CD4-positive, alpha-beta T cell treated with Interleukin-4 for 4 hours (primary cell): Measurements from ENCODE around the gene RNF38.
A peak's percentile ranks its signal among the peaks of the same experiment; 100 is the strongest.
"Not testable (repeated sequence)": the region's sequence is repeated elsewhere in the genome, so short reads cannot be mapped to it uniquely, and the experiment has no call there.

Source experiments
- DNase-seq: peaks from one replicate; pipeline ENCODE4 v3.0.0-alpha.2; 2020

The RNF38 gene

DNA sequence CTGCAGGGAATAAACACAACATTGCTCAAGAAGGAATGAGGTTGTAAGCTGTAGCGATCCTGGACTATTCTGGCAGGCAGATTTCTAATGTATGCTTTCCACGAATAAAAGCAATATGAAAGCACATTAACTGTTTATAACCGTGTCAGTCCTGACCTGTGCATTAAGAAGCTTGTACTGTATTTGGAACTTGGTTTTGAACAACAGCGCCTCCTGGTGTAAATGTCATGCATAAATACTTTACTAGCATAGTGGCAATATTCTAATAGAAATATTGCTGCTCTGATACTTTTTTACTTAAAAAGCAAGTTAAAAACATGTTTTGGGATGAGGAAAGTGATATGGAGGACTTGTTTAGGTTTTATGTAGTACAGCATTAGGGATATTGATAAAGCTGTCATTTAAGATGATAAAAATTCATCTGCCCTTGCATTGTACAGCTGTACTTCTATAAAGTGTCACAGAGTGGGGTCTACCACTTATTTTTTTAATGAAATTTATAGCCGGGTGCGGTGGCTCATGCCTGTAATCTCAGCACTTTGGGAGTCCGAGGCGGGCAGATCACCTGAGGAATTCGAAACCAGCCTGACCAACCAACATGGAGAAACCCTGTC is 71.2 kb downstream of the RNF38 start:
- peak; percentile 62 for DNase-seq

DNA sequence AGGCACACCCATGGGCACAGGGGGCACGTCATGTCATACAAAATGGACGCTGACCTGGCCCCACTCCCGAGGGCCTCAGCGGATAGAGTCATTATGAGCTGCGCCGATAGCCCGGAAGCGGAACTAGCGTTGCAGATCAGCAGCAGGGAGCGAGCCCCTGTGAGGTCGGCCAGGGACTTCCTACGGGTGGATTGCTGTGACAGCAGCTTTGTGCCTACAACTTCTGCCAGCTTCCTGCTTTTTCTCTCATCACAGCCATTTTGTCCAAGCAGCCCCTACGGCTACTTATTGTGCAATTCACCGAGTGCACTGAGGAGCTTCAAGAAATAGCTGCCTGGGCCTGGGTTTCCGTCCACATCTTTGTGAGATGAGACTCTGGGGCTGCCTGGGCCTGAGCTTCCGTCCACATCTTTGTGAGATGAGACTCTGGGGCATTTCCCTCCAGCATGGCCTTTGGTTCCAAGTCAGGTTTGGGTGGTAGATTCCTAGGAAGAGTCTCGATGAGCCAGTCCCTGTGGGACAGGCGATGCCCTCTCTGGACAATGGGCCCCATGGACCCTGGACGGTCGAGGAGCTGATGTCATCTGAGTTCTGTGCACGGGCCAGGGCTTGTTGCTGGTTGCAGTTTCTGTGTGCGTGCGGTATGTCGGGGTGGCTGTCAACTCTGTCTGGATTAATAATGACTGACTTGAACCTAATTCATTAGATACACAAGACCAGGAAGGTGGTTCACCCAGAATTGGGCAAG is 74.8 kb downstream of the RNF38 start:
- no peak for DNase-seq

DNA sequence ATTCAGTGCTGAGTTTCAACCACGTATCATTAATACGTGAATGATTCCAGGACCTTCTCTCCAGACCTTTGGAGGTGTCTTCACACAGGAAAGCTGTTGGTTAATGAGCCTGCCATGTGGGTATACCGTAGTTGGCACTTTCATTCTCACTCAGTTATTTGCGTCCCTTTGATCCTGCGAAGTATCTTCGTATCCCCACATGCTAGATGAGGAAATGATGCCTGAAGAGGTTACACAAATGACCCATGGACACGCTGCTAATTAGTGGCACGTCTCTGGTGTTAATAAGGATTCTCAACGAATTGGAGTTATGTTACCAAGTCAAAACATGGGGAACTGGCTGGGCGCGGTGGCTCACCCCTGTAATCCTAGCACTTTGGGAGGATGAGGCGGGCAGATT is 76.1 kb downstream of the RNF38 start:
- DNase-seq: no peak

DNA sequence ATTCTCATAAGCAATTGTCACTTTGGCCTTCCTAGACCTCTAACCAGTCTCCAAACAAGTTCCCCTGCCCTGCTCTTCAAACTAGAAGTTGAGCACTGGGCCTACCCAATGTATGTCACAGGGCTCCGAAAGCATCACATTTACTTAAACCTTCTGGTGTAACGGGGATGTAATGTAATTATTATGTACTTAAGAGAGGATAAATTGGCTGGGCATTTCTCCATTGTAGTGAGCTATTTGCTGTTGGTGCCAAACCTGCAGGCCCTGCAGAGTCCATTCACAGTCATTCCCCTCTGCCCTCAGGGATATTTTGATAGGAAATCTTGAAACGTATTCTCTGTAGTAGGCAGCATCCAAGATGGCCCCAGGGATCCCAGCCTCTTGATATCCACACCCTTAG is 77.6 kb downstream of the RNF38 start:
- no peak for DNase-seq

DNA sequence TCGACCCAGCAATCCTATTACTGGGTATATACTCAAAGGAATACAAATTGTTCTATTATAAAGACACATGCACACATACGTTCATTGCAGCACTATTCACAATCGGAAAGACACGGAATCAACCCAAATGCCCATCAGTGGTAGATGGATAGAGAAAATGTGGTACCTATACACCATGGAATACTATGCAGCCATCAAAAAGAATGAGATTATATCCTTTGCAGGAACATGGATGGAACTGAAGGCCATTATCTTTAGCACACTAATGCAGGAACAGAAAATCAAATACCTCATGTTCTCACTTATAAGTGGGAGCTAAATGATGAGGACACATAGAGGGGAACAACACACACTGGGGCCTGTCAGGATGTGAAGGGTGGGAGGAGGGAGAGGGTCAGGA is 78.2 kb downstream of the RNF38 start:
- DNase-seq: not testable (repeated sequence)

DNA sequence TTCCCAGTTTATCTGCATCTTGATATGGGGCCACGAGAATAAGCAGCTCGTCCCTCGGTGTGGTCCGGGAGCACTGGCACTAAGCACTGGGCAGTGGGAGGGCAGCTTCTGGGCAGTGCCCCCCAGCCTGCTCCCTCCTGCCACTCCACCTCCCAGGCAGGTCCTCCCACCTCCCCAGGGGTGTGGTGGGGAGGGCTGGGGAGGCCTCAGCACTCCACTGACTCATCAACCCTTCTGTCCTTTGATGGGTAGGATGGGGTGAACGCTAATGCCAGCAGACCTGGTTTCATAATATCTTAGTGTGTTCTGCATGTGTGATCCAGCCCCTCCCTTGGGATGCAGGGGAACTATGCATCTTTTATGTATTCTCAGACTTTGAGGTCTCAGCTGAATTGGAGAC is 79.6 kb downstream of the RNF38 start:
- DNase-seq: no peak

DNA sequence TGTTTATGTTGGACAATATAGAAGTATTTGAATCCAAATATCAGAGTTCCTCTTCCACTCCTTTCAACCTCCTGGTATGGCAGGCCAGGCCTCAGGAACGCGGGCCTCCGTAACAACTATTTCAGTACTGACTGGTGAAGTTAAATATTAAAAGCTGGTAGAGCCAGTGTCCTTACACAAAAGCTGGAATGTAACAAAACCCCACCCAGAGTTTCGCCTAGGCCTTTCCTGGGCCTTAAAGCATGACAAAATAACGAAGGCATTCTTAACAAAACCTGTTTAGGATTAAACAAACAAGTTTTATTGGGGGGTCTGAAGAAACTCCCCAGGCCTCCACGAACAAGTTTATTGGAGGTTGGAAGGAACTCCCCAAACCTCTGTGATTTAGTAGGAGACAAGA is 80.3 kb downstream of the RNF38 start:
- no peak for DNase-seq

DNA sequence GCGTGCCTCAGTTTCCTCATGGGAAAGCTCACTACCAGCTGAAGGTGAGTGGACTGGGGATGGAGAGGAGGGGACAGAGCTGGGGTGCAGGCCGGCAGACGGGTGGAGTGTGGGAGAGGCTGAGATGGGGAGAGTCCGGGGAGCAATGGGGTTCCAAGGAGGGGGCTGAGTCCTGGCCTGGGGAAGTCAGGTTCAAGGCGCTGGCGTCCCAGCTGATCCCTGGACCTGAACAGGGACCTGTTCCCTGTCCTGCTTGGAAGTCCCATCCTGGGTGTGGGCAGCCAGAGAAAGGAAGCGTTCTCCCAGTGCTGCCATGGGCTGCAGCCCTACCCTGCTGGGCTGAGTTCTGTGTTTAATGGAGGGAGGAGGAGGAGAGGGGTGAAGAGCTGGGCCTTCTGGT is 80.9 kb downstream of the RNF38 start:
- DNase-seq: no peak

DNA sequence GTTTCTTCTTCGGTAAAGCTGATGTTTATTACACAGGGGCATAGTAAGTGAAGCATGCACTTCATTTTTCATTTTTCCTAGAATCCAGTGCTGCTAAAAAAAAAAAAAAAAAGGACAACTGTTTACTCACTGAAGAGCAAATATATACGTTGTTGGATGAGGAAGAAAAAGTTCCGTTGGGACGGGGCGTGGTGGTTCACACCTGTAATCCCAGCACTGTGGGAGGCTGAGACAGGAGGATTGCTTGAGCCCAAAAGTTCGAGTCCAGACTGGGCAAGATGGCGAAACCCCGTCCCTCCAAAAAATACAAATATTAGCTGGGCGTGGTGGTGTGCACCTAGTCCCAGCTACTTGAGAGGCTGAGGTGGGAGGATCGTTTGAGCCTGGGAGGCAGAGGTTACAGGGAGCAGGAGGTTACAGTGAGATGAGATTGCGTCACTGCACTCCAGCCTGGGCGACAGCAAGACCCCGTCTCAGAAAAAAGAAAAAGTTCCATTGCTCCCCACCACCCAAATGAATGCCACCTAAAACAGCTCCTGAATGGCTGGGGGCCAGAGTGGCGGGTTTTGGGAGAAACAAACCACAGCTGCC is 81.8 kb downstream of the RNF38 start:
- no peak for DNase-seq

DNA sequence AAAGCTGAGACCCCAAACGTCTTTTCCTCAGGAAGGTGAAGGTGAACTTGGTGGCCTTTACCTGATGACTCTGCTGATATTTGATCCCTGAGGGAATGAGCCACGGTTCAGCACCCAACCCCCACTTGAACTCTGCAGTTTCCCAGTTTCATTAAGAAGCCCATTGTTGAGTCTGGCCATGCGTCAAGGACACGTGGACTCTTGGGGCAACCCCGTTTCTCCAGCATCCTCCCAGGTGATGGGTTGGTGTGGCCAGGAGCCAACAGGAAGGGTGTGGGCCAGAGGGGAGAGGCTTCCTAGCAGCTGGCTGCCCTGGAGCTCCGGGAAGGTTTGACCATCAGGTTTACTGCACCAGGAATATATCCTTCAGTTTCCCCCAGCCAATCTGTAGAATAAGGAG is 82.3 kb downstream of the RNF38 start:
- DNase-seq: no peak

DNA sequence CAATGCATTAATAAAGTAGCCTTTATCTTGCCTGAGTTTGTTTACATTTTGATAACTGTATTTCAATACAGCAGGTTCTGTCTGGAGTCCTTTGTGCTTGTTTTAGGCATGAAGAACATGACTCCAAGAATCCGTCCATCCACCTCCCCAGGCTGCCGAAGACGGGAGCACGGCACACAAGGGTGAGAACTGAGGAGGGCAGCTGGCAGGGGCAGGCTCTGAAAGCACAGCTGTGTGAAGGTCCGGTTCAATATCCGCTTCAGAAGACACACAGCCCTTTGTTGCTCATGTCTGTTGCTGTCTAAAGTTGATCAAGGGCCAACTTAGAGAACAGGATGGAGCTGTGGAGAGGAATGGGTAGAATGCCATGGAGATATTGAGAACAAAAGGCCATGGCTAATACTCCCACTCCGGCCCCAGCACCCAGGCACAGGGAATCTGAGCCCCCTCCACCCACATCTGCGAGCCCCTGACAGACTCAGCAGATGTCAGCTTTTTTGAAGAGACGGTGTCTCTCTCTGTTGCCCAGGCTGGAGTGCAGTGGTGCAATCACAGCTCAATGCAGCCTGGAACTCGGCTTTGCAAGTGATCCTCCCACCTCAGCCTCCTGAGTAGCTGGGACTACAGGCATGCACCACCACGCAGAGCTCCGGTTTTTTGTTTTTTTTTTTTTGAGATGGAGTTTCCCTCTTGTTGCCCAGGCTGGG is 83.3 kb downstream of the RNF38 start:
- no peak for DNase-seq

DNA sequence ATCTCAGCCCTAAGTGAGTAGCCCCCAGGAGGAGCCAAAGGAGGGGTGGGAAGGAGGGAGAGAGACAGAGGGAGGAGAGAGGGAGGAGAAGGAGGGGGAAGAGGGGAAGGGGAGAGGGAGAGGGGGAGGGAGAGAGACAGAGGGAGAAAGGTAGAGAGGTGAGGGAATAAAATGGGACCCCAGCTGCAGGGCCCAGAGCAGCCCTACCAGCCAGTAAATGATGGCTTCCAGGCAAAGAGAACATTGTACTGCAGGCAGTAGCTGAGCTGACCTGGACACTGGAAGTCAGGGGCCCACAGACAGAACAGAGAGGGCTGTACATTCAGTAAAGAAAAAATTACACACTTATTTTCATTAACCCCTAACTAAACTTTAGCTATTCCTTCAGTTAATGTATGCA is 84.0 kb downstream of the RNF38 start:
- DNase-seq: no peak

DNA sequence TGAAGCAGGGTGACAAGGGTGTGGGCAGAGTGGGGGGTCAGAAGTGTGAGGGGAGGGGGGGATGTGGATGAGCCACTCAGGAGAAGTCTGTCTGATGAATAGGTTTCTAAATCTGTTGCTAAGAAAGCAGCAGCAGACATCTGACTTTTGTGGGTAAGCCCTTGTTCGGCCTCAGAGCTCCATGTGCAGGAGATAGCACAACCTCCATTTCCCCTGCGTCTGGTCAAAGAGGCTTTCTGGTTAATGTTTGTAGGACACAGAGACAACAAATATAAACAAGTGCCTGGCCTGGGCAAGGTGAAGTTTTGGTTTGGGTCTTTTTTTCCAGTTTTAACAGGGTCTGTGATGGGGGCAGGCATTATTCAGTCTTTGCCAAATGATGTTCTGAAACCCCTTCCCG is 84.8 kb downstream of the RNF38 start:
- no peak for DNase-seq

DNA sequence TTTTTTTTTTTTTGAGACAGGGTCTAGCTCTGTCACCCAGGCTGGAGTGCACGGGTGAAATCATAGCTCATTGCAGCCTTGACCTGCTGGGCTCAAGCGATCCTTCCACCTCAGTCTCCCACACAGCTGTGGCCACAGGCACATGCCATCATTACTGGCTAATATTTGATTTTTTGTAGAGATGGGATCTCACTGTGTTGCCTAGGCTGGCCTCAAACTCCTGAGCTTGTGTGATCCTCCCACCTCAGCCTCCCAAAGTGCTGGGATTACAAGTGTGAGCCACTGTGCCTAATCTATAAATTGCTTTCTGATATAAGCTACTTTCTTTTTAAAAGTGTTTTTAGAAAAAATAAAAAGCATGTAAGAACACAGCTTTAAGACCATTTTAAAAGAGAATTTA is 85.3 kb downstream of the RNF38 start:
- DNase-seq: no peak

DNA sequence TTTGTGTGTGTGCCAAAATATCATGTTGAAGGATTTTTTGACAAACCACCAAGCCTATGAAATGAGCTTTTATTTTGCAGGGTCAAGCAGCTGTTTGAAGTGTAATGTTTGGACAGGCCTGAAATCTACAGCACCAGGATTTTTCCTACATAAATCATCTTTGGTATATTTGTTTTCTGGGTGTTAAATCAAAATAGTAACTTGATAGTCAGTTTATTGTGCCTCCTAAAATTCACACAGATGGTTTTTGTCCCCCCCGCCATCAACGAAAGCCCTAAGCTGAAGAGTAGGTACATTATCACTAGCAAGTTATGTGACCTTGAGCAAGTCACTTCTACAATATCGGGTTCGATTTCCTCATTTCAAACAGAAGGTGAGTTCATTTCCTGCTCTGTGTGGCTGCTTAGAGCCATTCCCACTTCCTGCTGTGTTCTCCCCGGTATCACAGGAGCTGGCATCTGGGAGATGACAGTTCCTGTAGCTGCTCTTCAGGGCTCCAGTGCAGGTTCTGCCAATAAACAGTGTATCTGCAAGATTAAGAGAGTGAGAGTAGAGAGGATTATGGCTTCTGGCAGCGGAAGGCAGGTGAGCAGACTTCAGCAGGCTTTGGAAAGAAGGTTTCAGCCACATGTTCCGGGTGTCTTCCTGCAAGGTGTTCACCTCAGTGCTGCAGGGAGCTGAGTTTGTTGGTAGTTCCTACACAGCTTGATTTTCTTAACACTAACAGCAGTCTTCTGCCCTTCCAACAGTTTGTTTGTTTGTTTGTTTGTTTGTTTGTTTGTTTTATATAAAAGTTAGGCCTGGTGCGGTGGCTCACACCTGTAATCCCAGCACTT is 93.4 kb downstream of the RNF38 start:
- no peak for DNase-seq

DNA sequence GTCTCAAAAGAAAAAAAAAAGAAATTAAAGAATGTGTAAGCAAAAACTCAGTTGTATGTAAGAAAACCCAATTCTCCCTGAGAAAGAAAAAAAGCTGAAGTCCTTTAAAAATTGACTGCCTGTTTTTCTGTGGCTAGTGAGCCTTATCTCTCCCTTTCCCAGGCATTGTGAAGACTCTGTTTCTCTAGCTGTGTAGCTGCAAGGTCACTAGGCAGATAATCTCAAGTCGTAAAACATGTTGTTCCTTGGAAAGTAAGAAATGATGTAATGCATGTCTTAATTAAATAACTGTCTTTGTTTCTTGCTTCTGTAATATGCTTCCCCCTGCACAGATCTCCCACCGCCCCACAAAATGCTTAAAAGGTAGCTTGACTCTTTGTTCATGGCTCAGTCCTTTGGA is 95.7 kb downstream of the RNF38 start:
- DNase-seq: not testable (repeated sequence)

DNA sequence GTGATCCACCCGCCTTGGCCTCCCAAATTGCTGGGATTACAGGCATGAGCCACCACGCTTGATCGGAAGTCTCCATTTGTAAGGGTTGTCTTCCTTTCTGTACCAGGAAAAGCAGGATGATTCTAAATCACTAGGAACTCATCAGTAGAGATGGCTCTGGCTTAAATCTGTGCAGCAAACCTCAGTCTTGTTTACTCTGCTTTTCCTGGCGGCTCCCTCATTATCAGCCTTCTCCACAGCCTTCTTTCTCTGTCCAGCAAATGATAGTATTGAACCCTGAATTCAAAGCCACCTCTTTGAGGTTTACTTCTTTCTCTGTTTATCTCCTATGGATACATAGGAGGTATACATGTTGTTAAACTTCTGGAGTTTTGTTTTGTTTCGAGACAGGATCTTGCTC is 98.8 kb downstream of the RNF38 start:
- no peak for DNase-seq

DNA sequence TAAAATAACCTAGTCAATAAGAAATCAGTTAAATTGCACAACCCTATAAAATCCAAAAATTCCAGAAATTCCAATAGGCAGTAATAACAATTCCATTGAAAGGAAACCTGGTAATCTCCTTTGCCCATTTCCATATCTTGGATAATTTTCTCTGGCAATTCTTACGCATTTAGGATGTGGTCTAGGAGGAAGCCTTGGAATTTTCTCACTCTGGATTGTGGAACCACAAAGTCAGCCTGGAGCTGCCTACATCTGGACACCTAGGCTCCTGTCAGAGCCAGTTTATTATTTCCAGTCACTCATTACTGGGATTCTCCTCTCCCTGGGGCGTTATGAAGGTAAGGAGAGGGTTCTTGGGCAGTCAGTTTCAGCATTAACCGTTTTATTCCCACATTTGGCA is 101.5 kb downstream of the RNF38 start:
- DNase-seq: no peak

DNA sequence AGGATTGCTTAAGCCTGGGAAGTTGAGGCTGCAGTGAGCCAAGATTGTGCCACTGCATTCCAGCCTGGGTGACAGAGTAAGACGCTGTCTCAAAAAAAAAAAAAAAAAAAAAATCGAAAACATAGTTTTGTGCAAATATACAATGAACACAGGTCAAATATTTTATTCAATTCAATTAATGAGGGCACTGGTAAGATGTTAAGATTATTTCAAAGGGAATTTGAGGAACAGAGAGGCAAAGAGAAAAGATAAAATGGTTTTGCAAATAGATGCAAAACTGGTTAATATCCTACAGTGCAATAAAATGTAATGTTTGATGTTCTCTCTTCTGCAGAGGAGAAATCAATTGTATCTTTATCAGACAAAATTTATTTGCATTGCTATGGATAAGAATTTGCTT is 102.3 kb downstream of the RNF38 start:
- no peak for DNase-seq

DNA sequence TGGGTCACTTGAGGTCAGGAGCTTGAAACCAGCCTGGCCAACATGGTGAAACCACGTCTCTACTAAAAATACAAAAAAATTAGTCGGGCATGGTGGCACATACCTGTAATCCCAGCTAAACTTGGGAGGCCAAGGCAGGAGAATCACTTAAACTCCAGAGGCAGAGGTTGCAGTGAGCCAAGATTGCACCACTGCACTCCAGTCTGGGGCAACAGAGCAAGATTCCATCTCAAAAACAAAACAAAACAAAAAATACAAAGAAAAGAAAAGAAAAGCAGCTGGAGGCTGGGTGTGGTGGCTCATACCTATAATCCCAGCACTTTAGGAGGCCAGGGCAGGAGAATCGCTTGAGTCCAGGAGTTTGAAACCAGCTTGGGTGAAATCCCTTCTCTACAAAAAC is 105.1 kb downstream of the RNF38 start:
- not testable (repeated sequence) for DNase-seq

DNA sequence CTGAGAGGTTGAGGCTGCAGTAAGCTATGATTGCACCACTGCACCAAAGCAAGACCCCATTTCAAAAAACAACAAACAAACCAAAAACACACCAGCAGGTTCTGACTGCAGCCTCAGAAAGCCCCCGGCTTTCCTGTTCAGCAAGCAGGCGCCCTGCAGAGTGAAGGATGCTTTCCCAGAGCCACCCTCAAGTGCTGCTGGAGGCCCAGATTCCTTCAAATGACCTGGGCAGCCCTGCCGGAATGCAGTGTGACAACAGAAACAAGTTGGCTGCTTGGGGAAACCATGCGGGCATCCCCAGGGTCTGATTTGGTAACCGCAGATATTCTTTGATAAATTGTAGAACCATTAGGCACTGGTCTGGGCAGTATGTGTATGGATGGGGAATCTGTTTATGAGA is 106.2 kb downstream of the RNF38 start:
- DNase-seq: no peak

DNA sequence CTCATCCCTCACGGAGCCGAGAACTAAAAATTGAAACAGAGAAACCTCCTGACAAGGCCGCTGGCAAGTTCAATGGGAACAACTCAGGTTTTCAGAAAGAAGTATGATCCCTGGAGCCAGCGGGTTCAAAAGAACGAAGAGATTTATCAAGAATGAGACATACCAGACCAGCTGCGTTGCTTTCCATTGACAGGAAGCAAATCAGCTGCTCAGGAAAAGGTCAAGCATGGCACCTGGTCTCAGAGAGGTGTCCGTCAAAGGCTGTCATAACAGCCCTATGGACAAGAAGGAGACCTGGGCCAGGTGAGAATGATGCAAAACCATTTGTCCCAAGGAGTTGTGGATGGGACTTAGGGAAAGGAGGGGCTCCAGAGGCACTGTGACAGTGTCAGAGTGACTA is 106.9 kb downstream of the RNF38 start:
- DNase-seq: no peak

DNA sequence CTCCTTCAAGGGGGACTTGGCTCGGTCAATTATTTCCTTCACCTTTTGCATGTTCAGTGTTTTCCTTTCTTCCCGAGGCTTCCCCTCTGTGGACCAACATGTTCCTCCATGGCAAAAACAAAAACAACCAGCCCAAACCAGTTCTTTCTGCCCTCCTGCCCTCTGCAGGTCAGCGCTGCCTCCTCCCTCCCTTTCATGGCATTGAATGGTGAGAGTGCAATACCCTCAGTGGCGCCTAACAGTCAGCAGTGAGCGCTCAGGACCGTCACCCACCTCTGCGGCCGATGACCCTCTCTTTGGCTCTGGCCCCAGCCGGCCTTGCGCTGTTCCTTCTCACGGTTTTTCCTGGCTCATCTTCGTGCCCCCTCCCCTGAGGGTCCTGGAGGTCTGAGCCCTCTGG is 107.4 kb downstream of the RNF38 start:
- DNase-seq: no peak
